Caco-2 (cell line): ENCODE measurements around the gene MRTO4. TPM values are rescaled to one million over a fixed set of nuclear protein-coding genes. Genes with fewer than 3 reads are reported as not detected.

ENCODE experiments used
- Bru-seq: library from RNA; stranded (reverse); fragments of 400-500 nt; gene quantifications from one replicate; lab custom pipeline; 2021; lab: Mats Ljungman, UMichigan
- BruChase-seq, 2 experiments: library from RNA; stranded (reverse); fragments of 400-500 nt; gene quantifications; one replicate each; lab custom pipeline; 2021; lab: Mats Ljungman, UMichigan
- BruUV-seq: library from RNA; stranded (reverse); fragments of 400-500 nt; replicated peaks from 2 replicates; lab custom pipeline; 2021; lab: Mats Ljungman, UMichigan
- CTCF ChIA-PET: fragments of 300-600 bp; sonication (Branson Sonifier 250); formaldehyde crosslinking; loops from one replicate; lab custom pipeline; 2022; ENCODE audit warnings: antibody characterized with exemption; lab: Charles Lee
- POLR2A ChIA-PET: fragments of 300-600 bp; sonication (Branson Sonifier 250); formaldehyde crosslinking; loops from one replicate; lab custom pipeline; 2022; ENCODE audit warnings: antibody characterized with exemption; lab: Charles Lee
- DNase-seq, 2 experiments: peaks; one replicate each; pipeline versions ENCODE4 v3.0.0 to v3.0.0-alpha.2; 2020 to 2022
- H3K27me3 ChIP-seq: replicated peaks from 2 replicates; pipeline ENCODE4 v1.6.0; 2011; ENCODE audit warnings: low read length; ENCODE audit not compliant: control insufficient read depth, insufficient read depth
- H3K36me3 ChIP-seq: 2 replicates; pipeline ENCODE4 v1.5.1; 2011; ENCODE audit warnings: low read length; ENCODE audit not compliant: control insufficient read depth, insufficient read depth
- H3K4me1 ChIP-seq: fragments of 250-450 bp; sonication (Bioruptor Pico); 2 replicates; pipeline ENCODE4 v1.5.1; 2020; ENCODE audit warnings: mild to moderate bottlenecking
- H3K4me3 ChIP-seq: 2 replicates; pipeline ENCODE4 v1.5.1; 2011; ENCODE audit warnings: low read depth, mild to moderate bottlenecking, control low read depth, low read length
- H3K9me3 ChIP-seq: fragments of 250-450 bp; sonication (Bioruptor Pico); 2 replicates; pipeline ENCODE4 v1.5.1; 2020; ENCODE audit warnings: mild to moderate bottlenecking, moderate library complexity
- H3K27ac Mint-ChIP-seq: one replicate; pipeline ENCODE4 v1.8.0; 2022; ENCODE audit warnings: mixed read lengths; ENCODE audit not compliant: unreplicated experiment
- H3K27me3 Mint-ChIP-seq: one replicate; pipeline ENCODE4 v1.8.0; 2022; ENCODE audit warnings: mixed read lengths; ENCODE audit not compliant: insufficient read depth, unreplicated experiment
- H3K36me3 Mint-ChIP-seq: one replicate; pipeline ENCODE4 v1.8.0; 2022; ENCODE audit warnings: mild to moderate bottlenecking, mixed read lengths; ENCODE audit not compliant: insufficient read depth, unreplicated experiment
- H3K4me1 Mint-ChIP-seq: one replicate; pipeline ENCODE4 v1.8.0; 2022; ENCODE audit warnings: low read depth, mixed read lengths; ENCODE audit not compliant: unreplicated experiment
- H3K4me3 Mint-ChIP-seq: one replicate; pipeline ENCODE4 v1.8.0; 2022; ENCODE audit warnings: mild to moderate bottlenecking, moderate library complexity, mixed read lengths; ENCODE audit not compliant: unreplicated experiment
- H3K9me3 Mint-ChIP-seq: one replicate; pipeline ENCODE4 v1.8.0; 2022; ENCODE audit warnings: mixed read lengths; ENCODE audit not compliant: unreplicated experiment
- CTCF ChIP-seq, 2 experiments: fragments of 200-600 bp in 1 of 2; IDR thresholded peaks; 1 replicate in 1 of 2; 2 replicates in 1 of 2; pipeline versions ENCODE4 v1.5.1 to v1.8.0; 2011 to 2022; ENCODE audit warnings: antibody characterized with exemption in 1 of 2, control low read depth in 1 of 2, inconsistent platforms in 1 of 2, low read depth in 1 of 2, low read length in 1 of 2, mild to moderate bottlenecking in 1 of 2, moderate library complexity in 1 of 2; ENCODE audit not compliant: insufficient read depth in 1 of 2, severe bottlenecking in 1 of 2, unreplicated experiment in 1 of 2
- intact Hi-C: fragments of 100-400 bp; cut with micrococcal nuclease; formaldehyde crosslinking; loops from one replicate; pipeline ENCODE4 v1.10.0; 2022; ENCODE audit not compliant: unreplicated experiment
- long read RNA-seq: library from polyadenylated mRNA; stranded (forward); transcript quantifications from one replicate; pipeline ENCODE4 v2.0.0, GENCODE V29; 2022
- total RNA-seq: library from RNA; stranded (reverse); gene quantifications from 2 replicates; pipeline ENCODE4 v1.2.3, GENCODE V29; 2022

The MRTO4 gene
- total RNA-seq: 52.6 TPM in 2 replicates
- Bru-seq, nascent RNA: percentile 86 among the genes with signal in this experiment
- BruChase-seq, experiment 1, labeled RNA remaining after a 2-hour chase: percentile 92 among the genes with signal in this experiment
- percentile 95 among the genes with signal in this experiment for BruChase-seq, experiment 2, labeled RNA remaining after a 6-hour chase
- long read RNA-seq, transcript MRTO4-201 (8 exons, 2,315 nt): major isoform, 37 of 48 reads
- long read RNA-seq, partial matches to known transcripts: 1 of 48 reads
- long read RNA-seq, other reads (novel, unspliced or antisense): 10 of 48 reads

- Histone ChIP-seq H3K9me3 (no peaks in the 10 kb centered on the region), H3K4me1 (peaks cover 3% of the 10 kb centered on the region; the same call in 1 of the 2 replicates), H3K36me3 (no peaks in the 10 kb centered on the region), H3K4me3 (peak within 1 kb of the TSS; percentile 95), H3K27me3 (no peaks in the 10 kb centered on the region)
- ChIA-PET POLR2A (interaction anchor here (1.0 kb wide), 2 partner anchors 72 to 369 kb away, joined by 3 to 4 read pairs; no protein-coding TSS in a partner anchor), CTCF (interaction anchor here (0.9 kb wide), 1 partner anchor 138 kb away, joined by 3 read pairs; no protein-coding TSS in a partner anchor)
- Mint-ChIP-seq H3K4me1 (peaks cover 9% of the 10 kb centered on the region), H3K27me3 (no peaks in the 10 kb centered on the region), H3K9me3 (no peaks in the 10 kb centered on the region), H3K27ac (peak within 1 kb of the TSS; percentile 96), H3K36me3 (peaks cover 45% of the 10 kb centered on the region), H3K4me3 (peak within 1 kb of the TSS; percentile 97)
- TF ChIP-seq CTCF (IDR thresholded peaks at IDR 0.05; ENCODE audit: insufficient read depth in 1 of 2, low read depth in 1 of 2, low read length in 1 of 2, severe bottlenecking in 1 of 2, unreplicated experiment in 1 of 2): no peak
- peak; percentile 88 to 93 for DNase-seq
- intact Hi-C loops: loop anchor here (10.0 kb wide), 1 partner anchor 63 kb away; the partner anchor contains the start of genes AKR7A2 and SLC66A1
- BruUV-seq: TSS peak; percentile 60
Measured at GRCh38 chr1:19251305-19252196, at the start of gene MRTO4, which contains the start of gene EMC1. Gene MRTO4 (plus strand): TSS chr1:19251805. CDS start chr1:19251836, 31 bp downstream. Gene EMC1 (minus strand): TSS chr1:19251524. CDS start chr1:19251509, 15 bp downstream.

- CTCF ChIA-PET: interaction anchor here (0.6 kb wide), 3 partner anchors 22 to 247 kb away, joined by 3 to 4 read pairs (median 3); no protein-coding TSS in a partner anchor
- Histone ChIP-seq H3K27me3 (no peaks in the 10 kb centered on the region), H3K4me1 (peaks cover 69% of the 10 kb centered on the region), H3K4me3 (no peak overlapping the region), H3K9me3 (no peaks in the 10 kb centered on the region), H3K36me3 (peaks cover 1% of the 10 kb centered on the region; the same call in 1 of the 2 replicates)
- no peaks in the 10 kb centered on the region for H3K9me3 Mint-ChIP-seq
- POLR2A ChIA-PET: interaction anchor here (0.6 kb wide), 1 partner anchor 113 kb away, joined by 3 read pairs; no protein-coding TSS in a partner anchor
- H3K36me3 Mint-ChIP-seq: peaks cover 66% of the 10 kb centered on the region
- no TSS peak for BruUV-seq
- no peak for TF ChIP-seq CTCF (IDR thresholded peaks at IDR 0.05; ENCODE audit: insufficient read depth in 1 of 2, low read depth in 1 of 2, low read length in 1 of 2, severe bottlenecking in 1 of 2, unreplicated experiment in 1 of 2)
- peaks cover 28% of the 10 kb centered on the region for H3K4me1 Mint-ChIP-seq
- peak overlapping the region; percentile 83 for H3K27ac Mint-ChIP-seq
- peak overlapping the region; percentile 56 for H3K4me3 Mint-ChIP-seq
- H3K27me3 Mint-ChIP-seq: no peaks in the 10 kb centered on the region
- peak in 1 of 2 experiments; percentile 45 for DNase-seq
- intact Hi-C loops: no loop called here
Measured at GRCh38 chr1:19202396-19202795, 49.2 kb upstream of the MRTO4 start.

GRCh38 chr1:19203440-19203839, 48.2 kb upstream of the MRTO4 start:
- CTCF ChIA-PET: no interaction called here
- H3K9me3 ChIP-seq: no peaks in the 10 kb centered on the region
- Mint-ChIP-seq H3K27me3 (no peaks in the 10 kb centered on the region), H3K4me3 (no peak overlapping the region), H3K9me3 (no peaks in the 10 kb centered on the region), H3K27ac (peak overlapping the region; percentile 21), H3K36me3 (peaks cover 62% of the 10 kb centered on the region), H3K4me1 (peaks cover 26% of the 10 kb centered on the region)
- BruUV-seq: no TSS peak
- H3K4me1 ChIP-seq: peaks cover 70% of the 10 kb centered on the region
- no peak for DNase-seq
- H3K4me3 ChIP-seq: no peak overlapping the region
- H3K27me3 ChIP-seq: no peaks in the 10 kb centered on the region
- TF ChIP-seq CTCF (IDR thresholded peaks at IDR 0.05; ENCODE audit: insufficient read depth in 1 of 2, low read depth in 1 of 2, low read length in 1 of 2, severe bottlenecking in 1 of 2, unreplicated experiment in 1 of 2): no peak
- POLR2A ChIA-PET: no interaction called here
- H3K36me3 ChIP-seq: no peaks in the 10 kb centered on the region
- intact Hi-C loops: no loop called here
